ENCODE data around the gene CIB1.
"Not testable (repeated sequence)": the region's sequence is repeated elsewhere in the genome, so short reads cannot be mapped to it uniquely, and the experiment has no call there.

CIB1 gene

DNA sequence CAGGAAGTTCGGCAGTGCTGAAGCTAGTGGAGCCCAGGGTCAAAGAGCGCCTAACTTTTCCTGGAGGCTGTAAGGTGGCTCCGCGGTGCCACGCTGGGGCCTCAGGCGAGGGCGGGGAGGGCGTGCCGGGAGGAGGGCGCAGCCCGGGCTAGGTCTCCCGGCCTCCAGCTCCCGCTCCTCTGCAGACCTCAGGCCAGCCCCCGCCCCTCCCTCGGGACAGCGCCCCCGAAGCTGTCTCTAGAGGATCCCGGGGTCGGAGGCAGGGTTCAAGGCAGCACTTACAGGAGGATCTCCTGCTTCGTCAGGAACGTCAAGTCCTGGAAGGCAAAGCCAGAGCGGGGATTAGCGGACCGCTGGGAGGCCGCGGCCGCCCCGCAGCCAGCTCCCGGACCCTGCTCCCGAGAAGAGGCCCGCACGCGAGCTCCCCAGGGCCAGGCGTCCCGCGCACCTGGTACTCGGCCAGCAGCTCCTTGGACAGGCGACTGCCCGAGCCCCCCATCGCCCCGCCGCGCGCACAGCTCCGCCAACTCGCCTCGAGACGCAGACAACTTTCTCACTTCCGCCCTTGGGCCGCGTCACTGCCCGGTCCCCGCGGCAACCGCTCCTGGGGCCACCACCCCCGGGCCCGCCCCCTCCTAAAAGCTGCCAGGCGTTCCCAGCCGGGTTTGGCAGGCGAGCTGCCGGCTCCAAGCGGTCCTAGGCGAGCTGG lies at the start of gene CIB1:
TSS of gene CIB1 (minus strand) at position 555 of the 709 bp plus-strand sequence. CDS start at position 499, 56 bp downstream.
- DNase-seq (ENCODE audit: low read depth, low spot score) = peak; percentile 92

DNA sequence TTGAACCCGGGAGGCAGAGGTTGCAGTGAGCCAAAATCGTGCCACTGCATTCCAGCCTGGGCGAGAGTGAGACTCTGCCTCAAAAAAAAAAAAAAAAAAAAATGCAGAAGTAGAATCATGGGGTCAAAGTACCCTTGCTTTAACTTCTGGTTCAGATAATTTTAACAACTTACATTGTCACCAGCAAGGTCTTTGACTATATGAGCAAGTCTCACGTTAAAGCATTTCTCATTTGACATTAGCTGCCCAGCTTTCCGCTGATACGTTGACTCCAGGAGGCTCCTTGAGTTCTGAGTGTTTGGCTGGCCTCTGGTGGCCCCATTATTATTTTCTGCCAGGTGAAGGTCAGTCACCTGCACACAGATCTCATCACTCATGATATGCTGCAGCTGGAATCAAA lies 47.9 kb upstream of the CIB1 start:
- DNase-seq (ENCODE audit: low read depth, low spot score) = not testable (repeated sequence)

DNA sequence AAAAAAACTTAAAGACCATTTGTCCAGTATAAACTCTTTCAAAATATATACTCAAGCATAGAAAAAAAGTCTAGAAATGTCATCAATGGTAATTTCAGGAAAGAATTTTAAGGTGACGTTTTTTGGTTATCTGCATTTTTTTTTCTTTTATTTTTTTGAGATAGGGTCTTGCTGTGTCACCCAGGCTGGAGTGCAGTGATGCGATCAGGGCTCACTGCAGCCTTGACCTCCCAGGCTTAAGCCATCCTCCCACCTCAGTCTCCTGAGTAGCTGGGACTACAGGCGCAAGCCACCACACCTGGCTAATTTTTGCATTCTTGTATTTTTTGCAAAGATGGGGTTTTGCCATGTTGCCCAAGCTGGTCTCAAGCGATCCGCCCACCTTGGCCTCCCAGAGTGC lies 47.0 kb upstream of the CIB1 start:
- DNase-seq (ENCODE audit: low read depth, low spot score) = not testable (repeated sequence)

DNA sequence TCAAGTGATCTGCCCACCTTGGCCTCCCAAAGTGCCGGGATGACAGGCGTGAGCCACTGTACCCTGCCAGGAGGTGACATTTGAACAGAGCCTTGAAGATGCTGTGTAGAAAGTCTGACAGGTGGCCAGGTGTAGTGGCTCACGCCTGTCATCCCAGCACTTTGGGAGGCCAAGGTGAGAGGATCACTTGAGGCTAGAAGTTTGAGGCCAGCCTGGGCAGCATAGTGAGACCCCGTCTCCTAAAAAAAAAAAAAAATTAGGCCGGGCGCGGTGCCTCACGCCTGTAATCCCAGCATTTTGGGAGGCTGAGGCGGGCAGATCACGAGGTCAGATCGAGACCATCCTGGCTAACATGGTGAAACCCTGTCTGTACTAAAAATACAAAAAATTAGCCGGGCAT lies 44.7 kb upstream of the CIB1 start:
- not testable (repeated sequence) for DNase-seq (ENCODE audit: low read depth, low spot score)

DNA sequence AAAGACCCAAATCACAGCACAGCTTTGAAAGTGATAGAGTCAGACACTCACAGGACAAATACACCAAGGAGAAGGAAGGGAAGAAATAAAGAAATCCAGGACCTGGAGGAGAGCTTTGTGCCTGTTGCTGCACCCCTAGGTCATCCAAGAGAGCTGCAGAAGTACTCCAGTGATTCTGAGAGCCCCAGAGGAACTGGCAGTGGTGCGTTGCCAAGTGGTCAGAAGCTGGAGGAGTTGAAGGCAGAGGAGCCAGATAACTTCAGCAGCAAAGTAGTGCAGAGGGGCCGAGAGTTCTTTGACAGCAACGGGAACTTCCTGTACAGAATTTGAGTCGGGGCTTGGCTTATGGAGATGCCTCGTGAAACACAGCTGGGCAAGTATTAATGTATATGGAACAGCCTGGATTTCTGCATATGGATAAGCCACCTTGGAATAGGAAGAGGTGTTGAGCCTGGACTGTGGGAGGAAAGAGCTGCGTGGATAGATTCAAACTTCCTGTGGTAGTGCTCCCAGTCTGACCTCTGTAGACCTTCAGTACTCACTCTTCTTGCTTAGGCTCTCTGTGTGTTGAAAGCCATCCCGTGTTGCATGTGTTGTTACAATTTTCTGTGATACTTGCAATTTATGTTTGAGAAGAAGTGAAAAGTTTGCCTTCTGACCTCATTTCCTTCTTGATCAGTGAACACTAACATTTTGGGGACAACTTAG lies 37.9 kb upstream of the CIB1 start:
- no peak for DNase-seq (ENCODE audit: low read depth, low spot score)

DNA sequence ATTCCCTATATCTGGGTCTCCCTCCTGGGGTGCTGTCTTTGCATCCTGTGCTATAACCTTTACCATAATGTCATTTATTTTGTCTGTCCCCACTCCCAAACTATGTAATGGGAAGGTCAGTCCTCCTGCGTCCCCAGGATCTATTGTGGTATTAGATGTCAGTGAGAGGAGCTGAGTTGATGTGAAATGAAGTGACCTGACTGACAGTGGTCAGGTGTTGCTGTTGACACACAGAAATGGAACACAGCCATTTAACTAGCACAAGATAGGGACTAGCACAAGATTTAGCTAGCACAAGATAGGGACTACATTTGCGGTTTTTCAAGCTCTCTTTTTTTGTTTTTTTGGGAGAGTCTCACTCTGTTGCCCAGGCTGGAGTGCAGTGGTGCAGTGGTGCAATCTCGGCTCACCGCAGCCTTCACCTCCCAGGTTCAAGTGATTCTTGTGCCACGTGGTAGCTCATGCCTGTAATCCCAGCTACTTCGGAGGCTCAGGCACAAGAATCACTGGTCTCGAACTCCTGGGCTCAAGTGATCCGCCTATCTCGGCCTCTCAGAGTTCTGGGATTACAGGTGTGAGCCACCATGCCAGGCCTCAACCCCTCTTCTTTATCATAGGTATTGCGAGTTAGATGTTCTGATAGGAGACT lies 36.9 kb upstream of the CIB1 start:
- DNase-seq (ENCODE audit: low read depth, low spot score) = no peak

DNA sequence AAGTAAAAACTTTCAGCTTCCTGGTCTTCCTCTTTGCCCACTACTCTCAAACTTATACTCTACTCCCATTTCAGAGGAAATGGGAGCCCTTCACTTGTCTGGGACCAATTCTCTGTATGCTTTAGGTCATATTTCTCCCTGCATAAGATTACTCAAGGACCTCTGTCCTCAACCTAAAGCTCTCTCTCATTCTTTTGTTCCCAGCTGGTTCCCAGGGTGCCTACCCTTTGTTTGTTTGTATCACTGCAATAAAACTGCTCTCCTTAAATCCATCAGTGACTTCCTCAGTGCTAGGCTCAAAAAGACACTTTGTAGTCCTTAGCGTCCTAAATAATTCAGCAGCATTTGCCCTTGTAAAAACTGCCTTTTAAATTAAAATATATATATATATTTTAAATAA lies 34.7 kb upstream of the CIB1 start:
- DNase-seq (ENCODE audit: low read depth, low spot score) = peak; percentile 38

DNA sequence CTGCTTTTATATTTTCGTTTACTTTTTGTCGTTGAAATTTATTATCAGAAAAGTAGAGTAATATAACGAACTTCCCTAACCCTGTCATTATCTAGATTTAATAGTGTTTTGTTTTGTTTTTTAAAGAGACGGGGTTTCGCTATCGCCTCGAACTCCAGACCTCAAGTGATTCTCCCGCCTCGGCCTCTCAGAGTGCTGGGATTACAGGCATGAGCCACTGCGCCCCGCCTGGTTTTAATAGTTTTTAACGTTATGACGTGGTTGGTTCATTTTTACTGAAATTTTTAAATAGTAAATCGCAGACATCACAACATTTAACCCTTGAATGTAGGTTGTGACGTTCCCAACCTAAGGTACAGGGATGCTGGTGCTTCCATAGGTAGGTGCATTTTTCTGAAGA lies 32.7 kb upstream of the CIB1 start:
- DNase-seq (ENCODE audit: low read depth, low spot score) = no peak

DNA sequence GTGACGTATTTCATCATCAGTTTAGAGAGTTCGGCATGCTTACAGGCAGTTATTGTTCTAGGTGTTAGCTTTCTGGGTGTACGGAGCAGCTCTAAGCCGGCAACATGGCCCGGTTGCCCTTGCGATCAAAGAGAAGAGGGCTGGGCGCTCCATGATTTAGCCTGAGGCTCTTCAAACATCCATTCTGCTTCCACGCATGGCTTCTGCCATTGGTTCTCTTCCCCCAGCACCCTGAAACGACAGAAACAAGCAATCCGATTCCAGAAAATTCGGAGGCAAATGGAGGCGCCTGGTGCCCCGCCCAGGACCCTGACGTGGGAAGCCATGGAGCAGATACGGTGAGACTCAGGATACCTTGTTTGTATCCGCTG lies 32.3 kb upstream of the CIB1 start:
- peak; percentile 77 for DNase-seq (ENCODE audit: low read depth, low spot score)

DNA sequence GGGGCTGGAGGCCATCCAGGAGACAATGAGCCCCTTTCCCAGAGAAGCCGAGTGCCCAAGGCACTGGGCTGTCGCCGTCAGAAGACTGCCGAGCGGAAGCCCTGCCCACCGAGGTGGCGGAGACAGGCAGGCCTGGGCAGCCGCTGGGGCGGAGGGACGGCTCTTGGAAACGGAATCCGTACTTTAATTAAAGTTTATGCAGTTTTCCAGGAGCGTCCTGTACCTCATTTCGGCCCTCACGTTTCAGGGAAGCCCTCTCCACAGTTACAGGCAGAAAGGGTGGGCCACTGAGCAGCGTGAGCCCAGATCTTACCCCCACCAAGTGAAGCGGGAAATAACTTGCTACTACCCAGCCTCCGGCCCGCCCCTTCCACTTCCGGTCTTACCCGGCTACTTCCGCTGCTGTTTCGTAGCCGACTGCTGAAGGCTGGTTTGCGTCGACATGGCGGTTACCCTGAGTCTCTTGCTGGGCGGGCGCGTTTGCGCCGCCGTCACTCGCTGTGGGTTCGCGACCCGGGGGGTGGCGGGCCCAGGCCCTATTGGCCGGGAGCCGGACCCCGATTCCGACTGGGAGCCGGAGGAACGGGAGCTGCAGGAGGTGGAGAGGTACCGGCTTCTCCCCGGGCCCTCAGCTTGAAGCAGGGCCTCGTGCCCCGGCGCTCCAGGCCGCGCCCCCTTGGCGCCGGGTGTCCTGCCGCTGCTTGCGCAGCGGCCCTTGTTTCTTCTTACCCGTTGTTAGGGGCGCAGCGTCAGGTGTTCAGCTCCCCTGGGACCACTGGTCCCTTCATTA lies 31.7 kb upstream of the CIB1 start, which contains the start of gene NGRN:
TSS of gene NGRN (plus strand) at position 402 of the 790 bp plus-strand sequence. CDS start at position 443, 41 bp downstream.
- DNase-seq (ENCODE audit: low read depth, low spot score) = peak; percentile 95

DNA sequence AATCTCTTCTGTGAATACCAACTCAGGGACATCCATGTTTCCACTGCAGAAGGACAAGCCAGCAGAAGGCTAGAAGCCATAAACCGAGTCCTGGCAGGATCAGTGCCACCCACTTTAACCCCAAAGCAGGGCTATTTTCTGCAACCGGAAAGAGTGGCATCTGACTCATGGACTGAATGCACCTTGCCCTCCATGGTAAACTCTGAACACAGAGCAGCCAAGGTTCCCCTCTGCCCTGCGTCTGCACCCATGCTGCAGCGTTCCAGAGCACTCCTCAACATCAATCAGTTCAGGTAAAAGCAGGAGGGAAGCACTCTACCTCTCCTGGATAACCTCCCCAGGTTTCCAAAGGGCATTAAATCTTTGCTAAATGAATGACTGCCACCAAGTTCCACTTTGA lies 30.9 kb upstream of the CIB1 start:
- no peak for DNase-seq (ENCODE audit: low read depth, low spot score)

DNA sequence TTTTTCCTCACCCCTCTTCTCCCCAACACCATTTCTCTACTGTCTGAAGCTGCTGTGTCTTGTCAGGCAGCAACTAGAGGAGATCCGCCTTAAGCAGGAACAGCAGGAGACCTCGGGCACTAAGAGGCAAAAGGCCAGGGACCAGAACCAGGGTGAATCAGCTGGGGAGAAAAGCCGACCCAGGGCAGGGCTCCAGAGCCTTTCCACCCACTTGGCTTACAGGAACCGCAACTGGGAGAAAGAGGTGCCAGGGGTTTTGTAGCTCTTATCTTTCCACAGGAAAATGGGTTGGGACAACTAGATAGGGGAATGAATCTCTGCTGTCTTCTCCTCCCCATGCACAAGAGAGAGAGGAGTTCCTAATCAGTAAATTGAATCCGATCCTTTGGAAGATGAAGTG lies 28.7 kb upstream of the CIB1 start:
- DNase-seq (ENCODE audit: low read depth, low spot score) = no peak

DNA sequence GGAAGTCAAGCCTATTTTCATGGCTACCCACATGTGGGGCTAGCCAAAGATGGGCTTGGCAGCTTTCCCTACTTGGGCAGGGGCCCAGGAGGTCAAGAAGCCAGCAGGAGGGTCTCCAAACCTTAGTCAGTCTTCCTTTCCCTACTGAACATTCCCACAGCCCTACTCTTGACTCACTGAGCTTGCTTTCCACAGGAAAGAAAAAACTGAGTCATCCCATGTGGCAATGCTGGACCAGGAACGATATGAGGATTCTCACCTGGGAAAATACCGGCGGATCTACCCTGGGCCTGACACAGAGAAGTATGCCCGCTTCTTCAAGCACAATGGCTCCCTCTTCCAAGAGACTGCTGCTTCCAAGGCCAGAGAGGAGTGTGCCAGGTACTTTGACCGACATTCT lies 28.1 kb upstream of the CIB1 start:
- no peak for DNase-seq (ENCODE audit: low read depth, low spot score)

DNA sequence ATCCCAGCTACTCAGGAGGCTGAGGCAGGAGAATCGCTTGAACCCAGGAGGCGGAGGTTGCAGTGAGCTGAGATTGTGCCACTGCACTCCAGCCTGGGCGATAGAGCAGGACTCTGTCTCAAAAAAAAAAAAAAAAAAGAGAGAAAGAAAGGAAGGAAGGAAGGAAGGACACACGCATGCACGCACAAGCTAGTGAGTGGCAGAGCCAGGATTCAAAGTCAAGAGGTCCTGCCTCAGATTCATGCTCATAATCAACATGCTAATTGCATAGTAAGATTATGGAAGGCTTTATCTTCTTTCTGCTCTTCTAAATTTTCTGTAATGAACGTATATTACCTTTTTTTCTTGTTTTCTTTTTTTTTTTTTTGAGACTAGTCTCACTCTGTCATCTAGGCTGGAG lies 27.0 kb upstream of the CIB1 start:
- DNase-seq (ENCODE audit: low read depth, low spot score) = not testable (repeated sequence)

DNA sequence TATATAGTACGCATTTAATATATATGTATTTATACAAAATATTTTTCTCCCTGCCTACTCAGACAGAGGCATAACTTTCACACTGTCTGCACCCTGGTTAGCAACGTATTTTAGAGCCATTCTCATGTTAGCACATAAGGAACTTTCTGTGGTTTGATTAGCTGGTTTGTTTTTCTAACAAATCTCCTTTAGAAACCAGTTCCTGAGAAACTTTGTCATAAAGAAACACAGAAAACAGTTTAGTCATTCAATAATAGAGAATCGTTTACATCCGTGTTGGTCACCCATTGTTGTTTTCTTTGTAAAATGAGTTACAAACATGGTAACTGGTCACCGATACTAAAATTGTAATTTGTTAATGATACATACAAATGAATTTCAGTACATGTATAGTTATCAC lies 25.8 kb upstream of the CIB1 start:
- DNase-seq (ENCODE audit: low read depth, low spot score) = no peak

DNA sequence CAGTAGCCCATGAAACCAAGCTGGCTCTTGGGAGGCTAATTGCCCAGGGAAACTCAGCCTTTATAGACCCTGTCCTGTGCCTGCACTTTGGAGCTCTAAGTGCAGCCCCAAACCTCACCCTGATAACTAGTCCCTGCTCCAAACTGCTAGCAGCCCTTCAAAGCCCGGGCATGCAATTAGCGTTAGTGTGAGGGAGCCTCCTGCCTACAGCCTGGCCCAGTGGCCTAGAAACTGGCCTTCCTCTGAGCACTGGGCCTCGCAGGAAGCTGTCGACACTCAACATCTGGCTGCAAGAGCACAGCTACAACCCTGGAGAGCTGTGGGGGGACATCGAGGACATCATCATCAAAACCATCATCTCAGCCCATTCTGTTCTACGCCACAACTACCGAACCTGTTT lies 24.0 kb upstream of the CIB1 start:
- DNase-seq (ENCODE audit: low read depth, low spot score) = no peak

DNA sequence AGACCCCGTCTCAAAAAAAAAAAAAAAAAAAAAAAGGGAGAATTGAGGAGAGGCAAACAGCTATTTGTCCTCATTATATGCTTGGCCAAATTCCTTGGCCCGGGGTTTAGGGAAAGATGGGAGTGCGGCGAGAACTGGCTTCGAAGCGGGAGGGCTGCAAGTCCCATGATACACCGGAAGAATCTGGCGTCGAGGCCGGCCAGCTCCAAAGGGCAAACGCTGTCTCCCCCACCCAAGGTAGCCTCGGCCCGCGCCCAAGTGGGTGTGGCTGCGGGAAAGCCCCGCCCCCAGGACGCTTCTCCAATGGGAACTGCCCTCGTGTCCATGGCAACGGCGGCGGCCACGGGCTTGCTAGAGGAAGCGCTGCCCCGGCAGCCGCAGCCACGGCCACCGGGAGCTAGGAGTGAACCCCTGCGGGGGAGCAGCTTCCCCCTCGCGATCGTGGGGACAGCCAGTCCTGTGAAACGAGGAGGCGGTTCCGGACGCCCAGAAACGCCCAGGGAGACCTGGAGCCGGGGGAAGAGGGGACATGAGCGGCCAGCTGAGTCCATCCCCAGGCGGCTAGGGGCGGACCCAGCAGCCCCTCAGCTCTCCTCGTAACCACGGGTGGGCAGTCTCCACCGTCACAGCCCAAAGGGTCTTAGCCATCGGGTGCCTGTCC lies 15.6 kb upstream of the CIB1 start, which contains the start of gene TTLL13:
TSS of gene TTLL13 (plus strand) at position 354 of the 661 bp plus-strand sequence. CDS start 1,075 bp downstream, outside the sequence.
- peak; percentile 97 for DNase-seq (ENCODE audit: low read depth, low spot score)

DNA sequence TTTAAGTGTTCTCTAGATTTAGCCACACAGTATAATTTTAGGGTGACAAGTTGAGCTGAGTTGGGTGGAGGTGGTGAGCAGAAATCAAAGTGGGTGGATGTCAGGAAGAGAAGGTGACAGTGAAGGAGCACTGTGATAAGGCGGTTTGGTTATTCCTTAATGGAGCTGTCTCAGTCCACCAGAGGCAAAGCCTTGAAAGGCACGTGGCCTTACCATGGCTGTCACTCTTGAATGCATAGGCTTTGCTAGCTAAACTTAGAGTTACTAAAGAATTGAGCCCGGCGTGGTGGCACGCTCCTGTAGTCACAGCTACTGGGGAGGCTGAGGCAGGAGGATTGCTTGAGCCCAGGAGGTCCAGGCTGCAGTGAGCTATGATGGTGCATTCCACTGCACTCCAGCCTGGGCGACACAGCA lies 15.1 kb upstream of the CIB1 start:
- DNase-seq (ENCODE audit: low read depth, low spot score) = no peak

DNA sequence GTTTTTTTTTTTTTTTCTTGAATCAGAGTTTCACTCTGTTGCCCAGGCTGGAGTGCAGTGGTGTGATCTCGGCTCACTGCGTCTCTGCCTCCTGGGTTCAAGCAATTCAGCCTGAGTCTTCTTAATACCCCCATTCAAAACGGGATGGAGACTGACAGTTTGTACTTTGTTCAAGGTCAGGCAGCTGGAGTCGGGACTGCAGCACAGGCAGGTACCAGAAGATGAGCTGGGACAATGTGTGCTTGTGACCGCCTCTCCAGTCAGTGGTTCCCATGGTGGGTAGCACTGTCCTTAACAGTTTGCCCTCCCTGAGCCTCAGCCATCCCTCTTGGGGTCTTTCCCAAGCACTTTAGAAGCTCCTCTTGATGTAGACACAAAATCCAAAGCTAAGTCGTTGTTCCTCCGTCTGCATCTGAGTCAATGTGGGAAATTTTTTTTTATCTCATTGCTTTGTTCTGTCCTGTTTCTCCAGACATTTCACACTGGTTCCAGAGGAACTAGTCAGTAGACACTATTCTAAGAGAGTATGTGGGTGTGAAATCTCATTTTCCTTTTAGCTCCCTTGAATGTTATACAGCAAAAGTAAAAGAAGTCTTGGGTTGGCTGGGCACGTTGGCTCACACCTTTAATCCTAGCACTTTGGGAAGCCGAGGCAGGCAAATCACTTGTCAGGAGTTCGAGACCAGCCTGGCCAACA lies 10.3 kb upstream of the CIB1 start:
- no peak for DNase-seq (ENCODE audit: low read depth, low spot score)

DNA sequence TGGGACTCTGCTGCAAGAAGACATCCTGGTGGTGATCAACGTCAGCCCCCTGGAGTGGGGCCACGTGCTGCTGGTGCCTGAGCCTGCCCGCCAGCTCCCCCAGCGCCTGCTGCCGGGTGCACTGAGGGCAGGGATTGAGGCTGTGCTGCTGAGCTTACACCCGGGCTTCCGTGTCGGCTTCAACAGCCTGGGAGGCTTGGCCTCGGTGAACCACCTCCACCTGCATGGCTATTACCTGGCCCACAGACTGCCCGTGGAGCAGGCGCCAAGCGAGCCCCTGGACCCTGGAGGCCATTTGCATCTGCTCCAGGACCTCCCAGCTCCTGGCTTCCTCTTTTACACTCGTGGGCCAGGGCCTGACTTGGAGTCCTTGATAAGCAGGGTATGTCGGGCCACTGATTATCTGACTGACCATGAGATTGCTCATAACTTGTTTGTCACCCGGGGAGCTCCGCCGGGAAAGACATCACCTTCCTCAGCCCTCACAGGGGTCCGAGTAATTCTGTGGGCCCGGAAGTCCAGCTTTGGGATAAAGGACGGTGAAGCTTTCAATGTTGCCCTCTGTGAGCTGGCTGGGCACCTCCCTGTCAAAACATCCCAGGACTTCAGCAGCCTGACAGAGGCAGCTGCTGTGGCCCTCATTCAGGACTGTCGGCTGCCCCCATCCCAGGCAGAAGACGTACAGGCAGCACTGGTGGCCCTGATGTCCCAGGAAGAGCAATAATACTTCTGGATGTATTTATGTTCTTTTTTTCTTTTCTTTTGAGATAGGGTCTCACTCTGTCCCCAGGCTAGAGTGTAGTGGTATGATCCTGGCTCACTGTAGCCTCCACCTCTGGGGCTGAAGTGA lies 7.8 kb upstream of the CIB1 start:
- DNase-seq (ENCODE audit: low read depth, low spot score) = no peak
